HG03558 (cell line): Measurements from ENCODE around the gene CEP57.
"Not testable (repeated sequence)": the region's sequence is repeated elsewhere in the genome, so short reads cannot be mapped to it uniquely, and the experiment has no call there.

Experiments
- ATAC-seq: cut with Tn5 transposase; IDR thresholded peaks from one replicate; pipeline ENCODE4 v1.9.1; 2021; ENCODE audit warnings: moderate number of reproducible peaks; ENCODE audit not compliant: unreplicated experiment; ENCODE audit errors: extremely low read depth

CEP57 gene

DNA sequence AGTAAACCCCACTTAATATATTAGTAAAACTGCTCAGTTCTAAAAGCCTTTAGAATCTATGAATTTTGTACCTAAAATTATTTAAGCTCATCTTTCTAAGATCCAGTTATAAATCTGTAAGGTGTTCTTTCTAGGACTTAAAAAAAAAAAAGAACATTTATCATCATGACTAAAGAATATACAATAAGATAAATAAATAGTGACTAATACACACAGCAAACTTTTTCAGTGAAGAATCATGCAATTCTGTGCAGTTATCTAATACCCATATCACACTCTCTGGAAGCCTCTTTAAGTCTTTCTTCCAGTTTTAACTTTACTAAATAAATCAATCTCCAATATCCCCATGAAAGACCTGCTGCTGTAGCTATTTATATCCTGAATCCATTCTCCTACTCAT is 59.8 kb downstream of the CEP57 start:
- ATAC-seq = no peak

- no peak for ATAC-seq
These were observed 62.8 kb downstream of the CEP57 start for GRCh38 chr11:95853138-95853537.

DNA sequence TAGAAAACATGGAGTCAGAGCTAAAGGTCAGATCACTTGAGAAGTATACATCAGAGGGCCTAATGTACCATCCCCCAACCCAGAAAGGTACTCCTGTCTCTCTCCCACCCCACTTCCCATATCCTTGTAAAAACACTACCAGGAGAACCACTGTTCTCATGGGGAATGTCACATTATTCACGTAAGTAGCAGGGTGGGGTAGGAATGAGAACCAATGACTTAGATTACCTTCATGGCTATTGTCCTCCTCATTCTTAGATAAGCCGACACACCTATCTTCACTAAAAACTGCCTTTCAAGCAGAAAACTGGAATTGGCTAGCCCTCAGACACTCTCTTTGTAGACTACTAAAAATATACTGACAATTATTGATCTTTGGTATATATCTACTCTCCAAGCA is 63.6 kb downstream of the CEP57 start:
- no peak for ATAC-seq

GRCh38 chr11:95854362-95854761 is 64.1 kb downstream of the CEP57 start:
- not testable (repeated sequence) for ATAC-seq

- not testable (repeated sequence) for ATAC-seq
These were observed 69.7 kb downstream of the CEP57 start for GRCh38 chr11:95860024-95860423.

- no peak for ATAC-seq
These were observed 73.3 kb downstream of the CEP57 start for GRCh38 chr11:95863486-95864140.

- ATAC-seq = no peak
These were observed 76.8 kb downstream of the CEP57 start for GRCh38 chr11:95867105-95867504.

GRCh38 chr11:95870877-95871276 is 80.6 kb downstream of the CEP57 start:
- not testable (repeated sequence) for ATAC-seq

- ATAC-seq = no peak
These were observed 87.0 kb downstream of the CEP57 start for GRCh38 chr11:95877291-95877690.
